ENCODE data around the gene FRAS1.
"Not testable (repeated sequence)": the region's sequence is repeated elsewhere in the genome, so short reads cannot be mapped to it uniquely, and the experiment has no call there.

Gene FRAS1

GRCh38 chr4:78320349-78320935, 263.3 kb downstream of the FRAS1 start:
- DNase-seq (ENCODE audit: low read depth in 1 of 2, low spot score in 1 of 2): no peak

DNA sequence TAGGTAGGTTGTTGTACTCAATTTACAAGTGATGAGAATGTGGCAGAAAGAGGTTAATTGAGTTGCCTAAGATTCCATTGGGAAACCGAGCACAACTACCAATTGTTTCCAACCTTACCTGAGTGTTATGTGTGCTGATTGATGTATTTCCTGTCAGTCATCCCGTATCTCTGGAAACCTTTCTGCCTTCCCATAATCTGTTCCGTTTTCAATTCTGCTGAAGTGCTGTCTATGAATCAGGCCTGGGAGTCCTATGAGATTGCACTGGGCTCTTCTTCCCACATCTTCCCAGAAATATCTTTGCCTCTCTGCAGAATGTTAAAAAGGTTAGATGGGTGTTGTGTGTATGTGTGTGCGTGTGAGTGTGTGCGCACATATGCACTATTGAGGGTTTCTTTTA, 264.9 kb downstream of the FRAS1 start:
- no peak for DNase-seq (ENCODE audit: low read depth in 1 of 2, low spot score in 1 of 2)

DNA sequence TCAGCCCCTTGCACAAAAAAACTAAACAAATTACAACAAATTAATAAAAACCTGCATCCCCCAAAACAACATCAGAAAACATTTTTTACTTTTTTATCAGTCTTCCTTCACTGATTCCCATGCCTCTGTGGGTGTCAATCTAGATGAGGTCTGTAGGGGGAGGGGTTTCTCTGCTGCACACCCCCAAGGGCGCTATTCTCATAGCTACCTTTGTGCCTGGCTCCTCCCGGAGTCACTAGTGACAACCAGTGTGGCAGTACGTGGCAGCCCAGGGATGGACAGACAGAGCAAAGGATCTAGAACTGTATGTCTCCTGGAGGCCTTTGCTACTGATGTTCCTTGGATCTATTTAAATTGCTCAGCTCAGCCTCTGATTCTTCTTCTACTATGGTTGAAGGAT, 266.3 kb downstream of the FRAS1 start:
- no peak for DNase-seq (ENCODE audit: low read depth in 1 of 2, low spot score in 1 of 2)

DNA sequence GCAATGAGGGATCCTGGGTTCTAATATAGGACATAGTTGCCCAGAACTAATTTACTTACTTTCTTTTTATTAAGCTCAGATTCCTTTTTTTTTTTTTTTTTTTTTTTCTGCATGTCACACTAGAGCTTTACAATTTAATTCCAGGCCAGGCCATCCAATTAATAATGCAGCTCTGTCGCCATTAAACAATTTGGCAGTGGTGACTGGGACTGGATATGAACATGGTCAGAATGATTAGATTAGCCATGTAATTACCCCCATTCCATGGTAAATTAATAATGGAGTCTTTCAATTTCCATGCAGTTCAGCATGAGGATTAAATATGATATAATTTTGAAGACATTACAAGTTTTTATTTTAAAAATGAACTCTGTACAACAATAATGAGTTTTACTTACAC, 267.5 kb downstream of the FRAS1 start:
- no peak for DNase-seq (ENCODE audit: low read depth in 1 of 2, low spot score in 1 of 2)

- DNase-seq (ENCODE audit: low read depth in 1 of 2, low spot score in 1 of 2): no peak
These were observed 268.4 kb downstream of the FRAS1 start for GRCh38 chr4:78325271-78326157.

- not testable (repeated sequence) for DNase-seq (ENCODE audit: low read depth in 1 of 2, low spot score in 1 of 2)
These were observed 271.5 kb downstream of the FRAS1 start for GRCh38 chr4:78328591-78328990.

DNA sequence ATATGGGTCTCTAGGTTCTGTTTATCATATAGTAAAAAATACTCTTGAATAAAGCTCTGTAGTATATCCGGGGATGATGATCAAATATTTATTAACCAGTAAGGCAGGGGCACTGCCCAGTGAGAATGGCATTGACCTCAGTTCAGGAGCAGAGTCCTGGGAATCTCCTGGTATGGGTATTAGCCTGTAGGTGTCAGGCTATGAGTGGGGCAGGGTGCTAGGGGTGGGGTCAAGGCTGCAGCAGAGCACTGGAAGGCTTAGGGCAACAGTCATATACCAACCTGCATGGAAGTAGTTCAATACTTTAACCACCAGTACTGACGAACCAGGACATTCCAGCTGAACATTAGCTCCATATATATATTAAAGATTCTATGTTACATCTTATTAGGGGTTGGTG, 274.1 kb downstream of the FRAS1 start:
- DNase-seq (ENCODE audit: low read depth in 1 of 2, low spot score in 1 of 2): no peak

DNA sequence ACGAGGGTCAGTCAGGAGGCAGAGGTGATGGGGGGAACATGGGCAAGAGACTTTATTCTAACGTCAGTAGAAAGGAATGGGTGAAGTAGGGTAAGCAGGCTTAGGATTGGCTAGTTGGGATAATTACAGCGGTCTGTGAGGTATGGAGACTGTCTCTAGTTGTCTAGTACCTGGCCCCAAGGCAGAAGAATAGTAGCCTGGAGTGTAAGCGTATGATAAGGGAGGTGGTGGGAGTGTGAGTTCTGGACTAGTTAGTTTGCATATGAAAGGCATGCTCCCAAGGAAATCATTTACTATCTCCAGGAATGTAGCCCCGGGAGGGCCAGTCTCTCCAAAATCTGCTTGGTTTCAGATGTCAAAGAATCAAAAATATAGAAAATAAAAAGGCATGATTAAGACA, 274.8 kb downstream of the FRAS1 start:
- DNase-seq (ENCODE audit: low read depth in 1 of 2, low spot score in 1 of 2): no peak

GRCh38 chr4:78332976-78333375, 275.9 kb downstream of the FRAS1 start:
- no peak for DNase-seq (ENCODE audit: low read depth in 1 of 2, low spot score in 1 of 2)

DNA sequence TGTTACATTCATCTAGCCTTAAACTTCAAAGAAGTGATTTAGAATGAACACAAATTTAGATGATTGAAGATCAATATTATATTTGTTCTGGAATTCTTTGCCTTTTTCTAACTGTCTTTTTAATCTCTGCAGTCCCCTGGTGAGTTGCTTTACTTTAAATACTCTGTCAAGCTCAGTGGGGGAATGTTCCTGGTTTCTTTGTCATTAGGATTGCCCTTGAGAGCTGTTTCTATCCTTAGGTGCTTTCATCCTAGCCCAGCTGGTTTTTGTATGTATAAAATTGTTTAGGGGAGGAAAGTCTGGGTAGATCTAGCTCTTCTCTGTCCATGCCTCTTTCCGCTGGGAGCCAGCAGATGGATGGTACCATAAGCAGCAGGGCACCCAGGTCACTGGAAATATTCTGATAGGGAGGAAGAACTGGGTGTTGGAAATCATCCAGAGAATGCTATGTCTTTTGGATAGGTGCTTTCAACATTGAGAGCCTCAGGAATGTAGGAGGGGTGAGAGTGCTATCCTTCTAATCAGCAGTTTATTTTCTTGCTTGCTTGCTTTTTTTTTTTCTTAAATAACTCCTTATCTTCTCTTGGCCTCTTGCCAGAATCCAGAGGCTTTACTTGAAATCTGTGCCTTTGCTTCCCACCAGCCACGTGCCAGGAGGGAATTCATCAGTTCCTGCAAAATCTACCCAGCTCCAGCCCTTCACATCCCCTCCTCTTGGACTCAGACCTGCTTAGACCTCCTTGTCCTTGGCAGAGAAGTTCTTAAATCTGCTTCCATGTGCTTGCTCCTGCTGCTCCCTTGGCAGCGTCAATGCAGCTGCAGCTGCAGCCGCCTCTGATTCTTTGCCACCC, 279.2 kb downstream of the FRAS1 start:
- DNase-seq (ENCODE audit: low read depth in 1 of 2, low spot score in 1 of 2): no peak

DNA sequence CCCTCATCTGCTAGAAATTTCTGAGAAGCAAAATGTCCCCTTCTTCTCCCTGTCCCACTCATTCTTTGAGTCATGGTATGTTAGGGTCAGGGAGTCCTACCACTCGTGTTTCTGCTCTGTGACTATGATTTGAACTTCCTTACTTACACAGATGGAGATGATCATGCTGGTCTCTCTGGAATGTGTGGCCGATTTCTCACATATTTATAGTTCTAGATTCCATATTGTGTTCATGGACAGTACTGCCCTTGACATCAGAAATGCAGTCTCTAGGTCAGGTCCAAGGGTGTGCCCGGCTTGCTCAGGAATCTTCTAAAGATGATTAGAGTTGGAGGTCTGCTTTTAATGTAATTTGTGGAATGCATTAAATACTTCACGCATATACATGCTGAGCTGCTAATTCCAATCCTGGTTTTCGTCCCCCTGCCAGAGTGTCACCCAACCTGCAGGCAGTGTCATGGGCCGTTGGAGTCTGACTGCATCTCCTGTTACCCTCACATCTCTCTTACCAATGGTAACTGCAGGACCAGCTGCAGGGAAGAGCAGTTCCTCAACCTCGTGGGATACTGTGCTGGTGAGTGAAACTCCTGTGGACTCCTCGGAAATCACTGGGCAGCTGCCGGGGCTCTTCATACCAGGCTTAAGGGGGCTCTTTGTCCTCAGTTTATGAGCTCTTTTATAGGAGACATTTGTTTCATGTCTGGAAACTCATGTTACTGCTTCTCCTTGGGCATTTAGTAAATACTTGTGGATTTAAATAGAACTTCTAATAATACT, 280.3 kb downstream of the FRAS1 start:
- DNase-seq (ENCODE audit: low read depth in 1 of 2, low spot score in 1 of 2): no peak

GRCh38 chr4:78342125-78342524, 285.0 kb downstream of the FRAS1 start:
- no peak for DNase-seq (ENCODE audit: low read depth in 1 of 2, low spot score in 1 of 2)

DNA sequence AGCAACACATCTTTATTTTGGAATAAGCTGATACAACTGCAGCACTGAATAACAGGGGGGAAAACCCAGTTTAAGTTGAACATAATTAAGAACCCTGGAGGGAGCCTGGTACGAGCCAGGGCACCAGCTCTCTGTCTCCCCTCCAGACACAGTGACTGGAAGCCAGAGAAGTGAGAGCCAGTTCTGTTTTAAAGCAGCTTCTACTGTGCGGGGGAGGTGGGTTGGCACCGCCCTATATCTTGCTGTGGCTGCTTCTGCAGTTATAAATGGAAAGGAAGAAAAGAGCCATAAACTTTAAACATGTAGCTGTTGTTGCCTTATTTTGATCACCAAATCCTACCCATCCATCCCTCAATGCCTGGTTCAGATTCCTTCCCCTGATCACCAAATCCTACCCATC, 286.6 kb downstream of the FRAS1 start:
- no peak for DNase-seq (ENCODE audit: low read depth in 1 of 2, low spot score in 1 of 2)

GRCh38 chr4:78345237-78345636, 288.1 kb downstream of the FRAS1 start:
- DNase-seq (ENCODE audit: low read depth in 1 of 2, low spot score in 1 of 2): no peak

DNA sequence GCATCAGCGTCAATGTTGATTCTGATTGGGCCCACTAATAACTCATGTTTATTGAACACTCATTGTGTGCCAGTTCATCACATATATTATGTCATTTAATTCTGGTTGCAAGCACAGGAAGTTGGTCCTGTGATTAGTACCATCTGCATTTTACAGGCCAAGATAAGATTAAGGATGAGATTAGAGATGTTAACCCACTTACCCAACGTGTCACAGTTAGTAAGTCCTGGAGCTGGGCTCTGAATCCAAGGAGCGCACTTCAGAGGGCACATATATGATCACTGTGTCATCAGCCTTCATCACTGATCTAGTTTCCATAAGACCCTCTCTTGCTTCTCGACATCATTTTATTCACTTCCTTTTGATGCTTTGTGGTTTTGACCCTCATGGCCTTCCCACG, 289.1 kb downstream of the FRAS1 start:
- DNase-seq (ENCODE audit: low read depth in 1 of 2, low spot score in 1 of 2): no peak

DNA sequence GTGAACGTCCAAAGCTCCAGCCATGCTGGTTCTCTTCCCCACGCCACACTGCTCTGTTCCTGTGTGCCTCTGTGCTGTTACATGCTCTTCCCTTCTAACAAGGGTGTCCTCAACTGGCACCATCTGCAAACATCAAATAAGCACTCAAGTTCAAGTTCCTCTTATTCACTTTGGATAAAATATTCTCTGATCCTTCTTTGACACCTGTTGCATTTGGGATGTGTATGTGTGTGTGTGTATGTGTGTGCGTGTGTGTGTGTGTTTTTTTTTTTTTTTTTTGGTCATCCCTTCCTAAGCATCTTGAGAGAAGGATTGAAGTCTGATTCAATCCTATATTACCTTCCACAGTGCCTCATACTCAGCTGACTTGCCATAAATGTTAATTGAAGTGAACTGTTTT, 290.4 kb downstream of the FRAS1 start:
- no peak for DNase-seq (ENCODE audit: low read depth in 1 of 2, low spot score in 1 of 2)

GRCh38 chr4:78353921-78354320, 296.8 kb downstream of the FRAS1 start:
- DNase-seq (ENCODE audit: low read depth in 1 of 2, low spot score in 1 of 2): no peak

DNA sequence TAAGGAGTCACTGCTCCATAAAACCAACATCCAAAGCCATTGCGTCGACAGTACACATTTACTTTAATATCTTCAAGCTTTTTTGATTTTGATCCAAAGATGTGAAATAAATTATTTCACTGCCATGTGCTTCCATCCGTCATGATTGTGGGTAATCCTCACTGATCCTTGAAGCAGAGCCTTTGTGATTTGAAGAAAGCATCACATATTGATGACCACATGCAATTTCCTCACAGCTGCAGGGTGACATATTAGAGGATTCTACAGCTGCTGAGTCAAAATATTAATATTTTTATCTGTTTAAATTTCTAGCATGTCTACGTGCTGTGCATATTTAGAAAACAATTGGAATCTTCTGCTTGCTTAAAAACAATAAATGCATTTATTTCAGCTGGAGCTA, 297.7 kb downstream of the FRAS1 start:
- no peak for DNase-seq (ENCODE audit: low read depth in 1 of 2, low spot score in 1 of 2)

DNA sequence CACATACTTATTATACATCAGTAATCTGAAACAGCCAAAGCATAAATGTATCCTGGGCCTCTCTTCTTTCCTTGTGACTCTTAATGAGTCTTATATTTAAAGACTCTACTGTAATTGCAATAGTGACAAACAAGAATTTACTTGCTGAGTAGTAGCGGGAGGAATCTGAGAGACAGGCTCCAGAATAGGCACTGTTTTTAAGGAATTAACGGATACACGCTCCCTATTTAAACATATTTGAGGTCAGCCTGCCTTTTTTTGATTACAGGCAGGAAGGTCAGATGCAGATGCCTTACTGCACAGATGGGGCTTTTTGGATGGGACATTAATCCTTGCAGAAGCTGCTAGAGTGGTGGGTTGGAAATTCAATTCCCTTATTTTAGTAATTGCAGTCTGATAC, 298.2 kb downstream of the FRAS1 start:
- DNase-seq (ENCODE audit: low read depth in 1 of 2, low spot score in 1 of 2): no peak

DNA sequence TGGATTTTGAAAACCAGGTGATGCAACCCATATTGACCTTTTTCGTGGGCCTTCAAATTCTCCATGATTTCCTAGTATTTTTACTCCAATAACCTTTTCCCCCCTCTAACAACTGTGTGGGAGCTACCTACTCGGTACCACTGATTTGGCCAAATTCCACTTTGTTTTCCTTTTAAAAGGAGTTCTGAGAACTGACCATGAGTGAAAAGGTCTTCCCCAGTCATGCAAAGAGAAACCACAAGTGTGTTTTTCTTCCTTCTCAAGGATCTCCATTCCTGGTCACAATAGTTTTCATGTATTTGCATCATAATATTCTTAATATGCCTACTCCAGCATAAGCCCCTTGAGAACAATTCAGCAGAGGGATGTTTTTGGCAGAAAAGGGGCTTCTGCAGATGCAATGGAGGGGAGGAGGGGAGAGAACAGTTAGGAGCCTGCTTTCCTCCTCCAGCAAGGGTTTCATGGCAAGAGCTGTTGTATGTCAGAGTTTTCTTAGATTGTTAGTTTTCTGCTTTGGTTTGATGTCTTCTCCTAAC, 299.2 kb downstream of the FRAS1 start:
- DNase-seq (ENCODE audit: low read depth in 1 of 2, low spot score in 1 of 2): no peak

GRCh38 chr4:78357122-78357521, 300.0 kb downstream of the FRAS1 start:
- DNase-seq (ENCODE audit: low read depth in 1 of 2, low spot score in 1 of 2): no peak
